K562 (cell line): ENCODE measurements around the gene FTSJ3. TPM values are rescaled to one million over a fixed set of nuclear protein-coding genes. Genes with fewer than 3 reads are reported as not detected.

ENCODE experiments used
- ATAC-seq: fragments of 200-7000 bp; cut with Tn5 transposase; 3 replicates; pipeline ENCODE4 v1.9.1; 2020; ENCODE audit warnings: moderate library complexity
- BruUV-seq: library from RNA; stranded (reverse); fragments of 400-500 nt; replicated peaks from 2 replicates; lab custom pipeline; 2021; lab: Mats Ljungman, UMichigan
- CTCF ChIA-PET: fragments of 300-600 bp; formaldehyde crosslinking; extraction: SDS; loops from one replicate; lab custom pipeline; 2021; ENCODE audit warnings: low intra/inter-chr PET ratio; lab: Yijun Ruan, JAX
- POLR2A ChIA-PET: fragments of 300-600, 350-650 bp; sonication (Branson Sonifier 250); formaldehyde crosslinking; extraction: SDS; loops from one replicate; lab custom pipeline; 2021; ENCODE audit warnings: antibody characterized with exemption, inconsistent platforms; lab: Yijun Ruan, JAX
- DNase-seq, 4 experiments: peaks; one replicate each; pipeline versions ENCODE4 v3.0.0 to v3.0.0-alpha.2; 2011 to 2018; ENCODE audit warnings: low spot score in 3 of 4, mixed read lengths in 3 of 4; ENCODE audit errors: extremely low read depth in 1 of 4
- FAIRE-seq: peaks from 2 replicates; lab custom pipeline; 2011; peaks lifted over from hg19 to GRCh38; lab: Jason Lieb, UNC
- H2AFZ ChIP-seq: 2 replicates; pipeline ENCODE4 v1.6.0; 2011; ENCODE audit warnings: low read depth, low read length, control low read depth, inconsistent platforms
- H3K27ac ChIP-seq: fragments of 200-600 bp; 3 replicates; pipeline ENCODE4 v1.8.0; 2011; ENCODE audit warnings: low read depth, mild to moderate bottlenecking, control low read depth, inconsistent platforms, low read length, moderate library complexity, mixed read lengths; ENCODE audit errors: extremely low read depth
- H3K27me3 ChIP-seq, 2 experiments: fragments of 300-600 bp in 1 of 2; 2 replicates in 1 of 2; 3 replicates in 1 of 2; pipeline versions ENCODE4 v1.6.0 to v1.8.0; 2011; ENCODE audit warnings: inconsistent platforms in 2 of 2, low read length in 2 of 2, mild to moderate bottlenecking in 1 of 2, mixed read lengths in 1 of 2, moderate library complexity in 1 of 2; ENCODE audit not compliant: control insufficient read depth in 2 of 2, insufficient read depth in 2 of 2
- H3K36me3 ChIP-seq: fragments of 300-600 bp; 3 replicates; pipeline ENCODE4 v1.8.0; 2011; ENCODE audit warnings: mild to moderate bottlenecking, low read length, inconsistent platforms; ENCODE audit not compliant: control insufficient read depth, insufficient read depth
- H3K4me1 ChIP-seq, 2 experiments: fragments of 200-600 bp in 1 of 2; replicated peaks in 1 of 2; 2 replicates in 1 of 2; 3 replicates in 1 of 2; pipeline versions ENCODE4 v1.5.1 to v1.8.0; 2011; ENCODE audit warnings: inconsistent platforms in 2 of 2, low read length in 2 of 2, mild to moderate bottlenecking in 1 of 2, mixed read lengths in 1 of 2, moderate library complexity in 1 of 2; ENCODE audit not compliant: control insufficient read depth in 2 of 2, insufficient read depth in 2 of 2
- H3K4me2 ChIP-seq: 2 replicates; pipeline ENCODE4 v1.6.1; 2011; ENCODE audit warnings: low read length, control low read depth, inconsistent platforms, mixed read lengths; ENCODE audit not compliant: insufficient read depth
- H3K4me3 ChIP-seq: fragments of 200-600 bp; sonication (generic), shearing (Covaris generic); 2 replicates; pipeline ENCODE4 v1.5.1; 2016; ENCODE audit warnings: control low read depth, inconsistent platforms
- H3K79me2 ChIP-seq: fragments of 200-600 bp; 3 replicates; pipeline ENCODE4 v1.8.0; 2011; ENCODE audit warnings: low read length, inconsistent platforms; ENCODE audit not compliant: control insufficient read depth, insufficient read depth
- H3K9ac ChIP-seq, 2 experiments: 2 replicates each; pipeline versions ENCODE4 v1.6.0 to v1.6.1; 2011; ENCODE audit warnings: low read depth in 2 of 2, low read length in 2 of 2, control low read depth in 1 of 2, inconsistent platforms in 1 of 2, mild to moderate bottlenecking in 1 of 2, mixed read lengths in 1 of 2; ENCODE audit not compliant: insufficient read depth in 1 of 2
- H3K9me1 ChIP-seq: one replicate; pipeline ENCODE4 v1.6.0; 2011; ENCODE audit warnings: inconsistent platforms, mild to moderate bottlenecking, low read length, moderate library complexity; ENCODE audit not compliant: control insufficient read depth, insufficient read depth
- H3K9me3 ChIP-seq: replicated peaks from 2 replicates; pipeline ENCODE4 v1.5.1; 2011; ENCODE audit warnings: low read depth, low read length, inconsistent platforms; ENCODE audit not compliant: control insufficient read depth, insufficient read depth
- H4K20me1 ChIP-seq: replicated peaks from 2 replicates; pipeline ENCODE4 v1.6.1; 2011; ENCODE audit warnings: low read length, inconsistent platforms, mixed read lengths; ENCODE audit not compliant: control insufficient read depth, insufficient read depth
- BRF1 ChIP-seq: IDR thresholded peaks from 3 replicates; pipeline ENCODE4 v1.6.1; 2011; ENCODE audit warnings: borderline replicate concordance, mild to moderate bottlenecking; ENCODE audit not compliant: insufficient read length; ENCODE audit errors: extremely low read depth
- ETS2 ChIP-seq: IDR thresholded peaks from 2 replicates; pipeline ENCODE4 v1.6.1; 2016; ENCODE audit warnings: borderline replicate concordance, missing genetic modification characterization, mild to moderate bottlenecking, moderate library complexity, missing compliant biosample characterization; ENCODE audit not compliant: poor library complexity, severe bottlenecking
- ETV5 ChIP-seq: sonication (generic); formaldehyde crosslinking; IDR thresholded peaks from 2 replicates; pipeline ENCODE4 v1.4.0; 2020; ENCODE audit warnings: low read depth, mild to moderate bottlenecking, missing genetic modification reagents
- HSF4 ChIP-seq: fragments of 250-450 bp; sonication (Bioruptor Pico); IDR thresholded peaks from 2 replicates; pipeline ENCODE4 v2.1.2; 2022; ENCODE audit warnings: mild to moderate bottlenecking, moderate library complexity, borderline replicate concordance
- MED1 ChIP-seq: sonication (generic); formaldehyde crosslinking; IDR thresholded peaks from 2 replicates; pipeline ENCODE4 v1.8.1; 2023; ENCODE audit warnings: missing genetic modification reagents, borderline replicate concordance
- MYNN ChIP-seq, 2 experiments: sonication (generic); formaldehyde crosslinking in 1 of 2; IDR thresholded peaks; 2 replicates each; pipeline versions ENCODE4 v1.5.0 to v1.6.1; 2016 to 2020; ENCODE audit warnings: antibody characterized with exemption in 1 of 2, missing genetic modification reagents in 1 of 2
- NEUROD1 ChIP-seq: fragments of 150-350 bp; IDR thresholded peaks from 2 replicates; pipeline ENCODE4 v1.6.1; 2014; ENCODE audit warnings: borderline replicate concordance, low read length, low read depth; ENCODE audit not compliant: partially characterized antibody
- ZNF146 ChIP-seq: IDR thresholded peaks from one replicate; pipeline ENCODE4 v1.6.1; 2018; ENCODE audit warnings: missing compliant biosample characterization; ENCODE audit not compliant: unreplicated experiment
- ZNF324 ChIP-seq: fragments of 250-450 bp; sonication (Bioruptor Pico); IDR thresholded peaks from 2 replicates; pipeline ENCODE4 v1.4.0; 2020; ENCODE audit warnings: mild to moderate bottlenecking
- WGBS: fragments of 100-300 bp; shearing (Covaris generic); methylation state at CpG from one replicate; pipeline ENCODE4 v1.1.6; 2016; ENCODE audit warnings: low coverage, mixed read lengths; ENCODE audit not compliant: insufficient coverage; ENCODE audit errors: missing lambda C conversion rate; 5-methylcytosine and 5-hydroxymethylcytosine counted together
- in situ Hi-C: fragments of 300-500 bp; cut with MboI; formaldehyde crosslinking; loops from 4 replicates; pipeline ENCODE4 v1.15.0; 2018; ENCODE audit warnings: inconsistent platforms, mixed read lengths
- intact Hi-C: fragments of 100-400 bp; cut with micrococcal nuclease; formaldehyde crosslinking; loops from 2 replicates; pipeline ENCODE4 v1.14.2; 2022
- polyA plus RNA-seq, 8 experiments: library from polyadenylated mRNA; depleted of rRNA in 4 of 8; stranded (reverse) in 5 of 8; unstranded in 3 of 8; fragments of >200 nt; fragmentation: Nextera tagmentation in 2 of 8; fragmentation: Illumina TruSeq in 1 of 8; extraction: Ambion mirVana in 2 of 8; extraction: Trizol in 1 of 8; gene quantifications; 2 replicates each; pipeline versions ENCODE4 v1.2.1 to v1.2.3, GENCODE V29; 2011 to 2014; ENCODE audit warnings: inconsistent platforms in 1 of 8, missing spikeins in 1 of 8
- total RNA-seq, 7 experiments: library from RNA; depleted of rRNA in 6 of 7; stranded (reverse); fragments of >200 nt in 6 of 7; fragmentation: Illumina TruSeq in 2 of 7; extraction: Trizol in 2 of 7; gene quantifications; 2 replicates each; pipeline versions ENCODE4 v1.2.1 to v1.2.3, GENCODE V29; 2011 to 2021; ENCODE audit warnings: low replicate concordance in 1 of 7
- TF ChIP-seq, protein P1 (sequence below): sonication (generic); formaldehyde crosslinking; IDR thresholded peaks from 2 replicates; pipeline ENCODE4 v1.8.0; 2022; ENCODE audit warnings: missing genetic modification reagents, mild to moderate bottlenecking, borderline replicate concordance
- TF ChIP-seq, protein P2 (sequence below): fragments of 250-450 bp; sonication (Bioruptor Pico); IDR thresholded peaks from 2 replicates; pipeline ENCODE4 v1.8.0; 2022; ENCODE audit warnings: inconsistent platforms
- TF ChIP-seq, protein P3 (sequence below): fragments of 250-450 bp; sonication (Bioruptor Pico); IDR thresholded peaks from 2 replicates; pipeline ENCODE4 v1.8.0; 2021; ENCODE audit warnings: moderate library complexity, mild to moderate bottlenecking, inconsistent platforms

Gene FTSJ3
- total and polyA plus RNA-seq, 9 of the 15 experiments (the other 6 are each of a cell fraction or from before 2014, with no cell fraction given) = 18.0 to 65.6 (median 52.4) TPM

GRCh38 chr17:63786971-63787711 is 40.3 kb downstream of the FTSJ3 start (continued):
- no peak for TF ChIP-seq ETV5 (CRISPR knock-in tag)
- TF ChIP-seq ZNF324 (CRISPR knock-in tag) = no peak
- TF ChIP-seq, protein P1, sequence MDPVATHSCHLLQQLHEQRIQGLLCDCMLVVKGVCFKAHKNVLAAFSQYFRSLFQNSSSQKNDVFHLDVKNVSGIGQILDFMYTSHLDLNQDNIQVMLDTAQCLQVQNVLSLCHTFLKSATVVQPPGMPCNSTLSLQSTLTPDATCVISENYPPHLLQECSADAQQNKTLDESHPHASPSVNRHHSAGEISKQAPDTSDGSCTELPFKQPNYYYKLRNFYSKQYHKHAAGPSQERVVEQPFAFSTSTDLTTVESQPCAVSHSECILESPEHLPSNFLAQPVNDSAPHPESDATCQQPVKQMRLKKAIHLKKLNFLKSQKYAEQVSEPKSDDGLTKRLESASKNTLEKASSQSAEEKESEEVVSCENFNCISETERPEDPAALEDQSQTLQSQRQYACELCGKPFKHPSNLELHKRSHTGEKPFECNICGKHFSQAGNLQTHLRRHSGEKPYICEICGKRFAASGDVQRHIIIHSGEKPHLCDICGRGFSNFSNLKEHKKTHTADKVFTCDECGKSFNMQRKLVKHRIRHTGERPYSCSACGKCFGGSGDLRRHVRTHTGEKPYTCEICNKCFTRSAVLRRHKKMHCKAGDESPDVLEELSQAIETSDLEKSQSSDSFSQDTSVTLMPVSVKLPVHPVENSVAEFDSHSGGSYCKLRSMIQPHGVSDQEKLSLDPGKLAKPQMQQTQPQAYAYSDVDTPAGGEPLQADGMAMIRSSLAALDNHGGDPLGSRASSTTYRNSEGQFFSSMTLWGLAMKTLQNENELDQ (CRISPR knock-in tag) = no peak
- no peak for TF ChIP-seq ZNF146 (CRISPR knock-in tag)
- no peak for TF ChIP-seq HSF4
- no peak for TF ChIP-seq MYNN (IDR thresholded peaks at IDR 0.05)
- no peak for TF ChIP-seq MYNN (CRISPR knock-in tag; IDR thresholded peaks at IDR 0.05)
- TF ChIP-seq ETS2 (tag) = no peak

- POLR2A ChIA-PET = interaction anchor here (0.8 to 8.0 kb wide), 5 partner anchors 9 to 40 kb away, joined by 3 to 82 read pairs (median 4); partner anchors contain the start of genes CCDC47 and DDX42
- H3K4me2 ChIP-seq = no peak overlapping the region
- H3K4me1 ChIP-seq = no peaks in the 10 kb centered on the region
- no peaks in the 10 kb centered on the region for H3K9me1 ChIP-seq
- no peaks in the 10 kb centered on the region; the same call in 1 of the 2 replicates for H4K20me1 ChIP-seq
- H3K9me3 ChIP-seq = no peaks in the 10 kb centered on the region
- peaks cover 81% of the 10 kb centered on the region for H3K79me2 ChIP-seq
- ATAC-seq (no peak), DNase-seq (no peak), FAIRE-seq (no peak)
- in situ Hi-C loops = no loop called here
- peaks cover 86% of the 10 kb centered on the region for H3K36me3 ChIP-seq
- TF ChIP-seq, protein P2, sequence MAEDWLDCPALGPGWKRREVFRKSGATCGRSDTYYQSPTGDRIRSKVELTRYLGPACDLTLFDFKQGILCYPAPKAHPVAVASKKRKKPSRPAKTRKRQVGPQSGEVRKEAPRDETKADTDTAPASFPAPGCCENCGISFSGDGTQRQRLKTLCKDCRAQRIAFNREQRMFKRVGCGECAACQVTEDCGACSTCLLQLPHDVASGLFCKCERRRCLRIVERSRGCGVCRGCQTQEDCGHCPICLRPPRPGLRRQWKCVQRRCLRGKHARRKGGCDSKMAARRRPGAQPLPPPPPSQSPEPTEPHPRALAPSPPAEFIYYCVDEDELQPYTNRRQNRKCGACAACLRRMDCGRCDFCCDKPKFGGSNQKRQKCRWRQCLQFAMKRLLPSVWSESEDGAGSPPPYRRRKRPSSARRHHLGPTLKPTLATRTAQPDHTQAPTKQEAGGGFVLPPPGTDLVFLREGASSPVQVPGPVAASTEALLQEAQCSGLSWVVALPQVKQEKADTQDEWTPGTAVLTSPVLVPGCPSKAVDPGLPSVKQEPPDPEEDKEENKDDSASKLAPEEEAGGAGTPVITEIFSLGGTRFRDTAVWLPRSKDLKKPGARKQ (CRISPR knock-in tag) = no peak
- TF ChIP-seq BRF1 (no peak), MED1 (CRISPR knock-in tag) (no peak), NEUROD1 (no peak)
- TF ChIP-seq, protein P3, sequence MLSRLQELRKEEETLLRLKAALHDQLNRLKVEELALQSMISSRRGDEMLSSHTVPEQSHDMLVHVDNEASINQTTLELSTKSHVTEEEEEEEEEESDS (CRISPR knock-in tag) = no peak
- no peak overlapping the region for H3K4me3 ChIP-seq
- CTCF ChIA-PET = no interaction called here
- BruUV-seq = no TSS peak
- no peak overlapping the region for H2AFZ ChIP-seq
- no peak overlapping the region for H3K27ac ChIP-seq
- no peaks in the 10 kb centered on the region for H3K27me3 ChIP-seq
- no peak overlapping the region for H3K9ac ChIP-seq
- 100% methylated on average over 1 of the region's 1 CpG for WGBS
- intact Hi-C loops = no loop called here
Observed at GRCh38 chr17:63786117-63786516, 41.3 kb downstream of the FTSJ3 start.
